Metanephros (tissue), 1 donor: ENCODE data around the gene TAS2R5. TPM values are rescaled to one million over a fixed set of nuclear protein-coding genes. Genes with fewer than 3 reads are reported as not detected.

Experiments used
- total RNA-seq: library from RNA; depleted of rRNA; stranded (reverse); fragments of >200 nt; gene quantifications from one replicate; pipeline ENCODE4 v1.2.3, GENCODE V29; 2014

The TAS2R5 gene, protein sequence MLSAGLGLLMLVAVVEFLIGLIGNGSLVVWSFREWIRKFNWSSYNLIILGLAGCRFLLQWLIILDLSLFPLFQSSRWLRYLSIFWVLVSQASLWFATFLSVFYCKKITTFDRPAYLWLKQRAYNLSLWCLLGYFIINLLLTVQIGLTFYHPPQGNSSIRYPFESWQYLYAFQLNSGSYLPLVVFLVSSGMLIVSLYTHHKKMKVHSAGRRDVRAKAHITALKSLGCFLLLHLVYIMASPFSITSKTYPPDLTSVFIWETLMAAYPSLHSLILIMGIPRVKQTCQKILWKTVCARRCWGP
- 5.3 TPM for total RNA-seq

DNA sequence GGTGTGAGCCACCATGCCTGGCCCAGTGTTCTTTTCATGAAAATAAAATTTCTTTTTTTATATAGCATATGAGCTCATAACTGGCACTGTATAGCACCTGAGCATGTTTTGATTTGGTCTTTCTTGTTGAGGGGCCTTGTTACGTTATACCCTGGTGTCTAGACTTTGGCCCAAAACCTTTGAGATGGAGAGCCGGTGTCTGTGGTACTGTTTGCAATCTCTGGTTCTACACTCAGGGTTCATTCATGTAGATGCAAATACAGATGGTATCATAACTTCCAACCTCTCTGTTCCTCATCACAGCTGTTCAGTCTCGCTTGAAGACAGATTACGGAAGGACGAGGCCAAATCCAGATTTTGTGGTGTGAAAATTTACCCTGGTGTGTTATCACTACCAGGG is at the start of gene TAS2R5:
Gene TAS2R5, plus strand, starts transcription at position 301 of the 400 bp plus-strand sequence. CDS start 145 bp downstream, outside the sequence.

DNA sequence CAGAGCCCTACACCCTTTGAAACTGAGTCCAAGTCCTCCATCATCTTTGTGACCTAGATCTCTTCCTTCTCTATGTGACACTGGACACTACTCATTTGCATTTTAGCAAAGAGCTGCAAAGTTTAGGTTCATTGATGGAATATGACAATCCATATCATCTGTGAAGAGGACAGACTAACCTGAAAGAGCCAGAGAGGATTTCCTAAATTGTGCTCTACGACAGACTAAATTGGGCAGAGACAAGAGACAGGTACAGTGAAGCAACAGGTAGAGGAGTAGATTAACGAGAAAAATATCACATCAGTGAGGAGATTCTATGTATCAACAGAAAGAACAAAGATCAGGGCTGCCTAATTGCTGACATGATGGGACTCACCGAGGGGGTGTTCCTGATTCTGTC is 26.2 kb upstream of the TAS2R5 start, which contains the start of gene TAS2R3:
Gene TAS2R3, plus strand, starts transcription at position 301 of the 400 bp plus-strand sequence. Its CDS starts 62 bp downstream, at position 363.

DNA sequence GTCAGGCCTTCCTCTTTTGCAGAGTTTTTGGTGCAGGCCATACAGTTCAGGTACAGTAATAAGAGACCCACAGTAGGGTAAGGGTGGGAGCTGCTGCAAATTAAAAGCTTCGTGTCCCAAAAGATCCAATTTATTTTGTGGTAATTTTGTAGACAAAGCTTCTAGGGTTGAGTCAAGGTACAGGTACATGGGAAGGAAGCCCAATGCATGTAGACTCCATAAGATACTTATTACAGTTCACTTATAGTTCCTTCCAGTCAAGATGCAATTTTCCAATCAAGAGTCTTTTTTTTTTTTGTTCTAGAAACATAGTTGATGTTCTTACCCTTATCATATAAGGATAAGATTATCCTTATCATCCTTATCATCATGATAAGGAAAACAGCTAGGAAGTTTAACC is 13.6 kb upstream of the TAS2R5 start, which contains the start of gene TAS2R4:
Gene TAS2R4, plus strand, starts transcription at position 301 of the 400 bp plus-strand sequence. CDS start 1,815 bp downstream, outside the sequence.

Other genes starting within 250 kb of the TAS2R5 start
- gene AGK, start 238.8 kb upstream of the TAS2R5 start, total RNA-seq, result 37.1 TPM
- 22.2 TPM for gene DENND11, start 88.1 kb upstream of the TAS2R5 start, total RNA-seq
- 0.23 TPM for gene WEE2, start 81.9 kb upstream of the TAS2R5 start, total RNA-seq
- 68.4 TPM for gene SSBP1, start 51.9 kb upstream of the TAS2R5 start, total RNA-seq
- gene TAS2R3, start 26.1 kb upstream of the TAS2R5 start, total RNA-seq, result 7.1 TPM
- gene TAS2R4, start 13.5 kb upstream of the TAS2R5 start, total RNA-seq, result 4.7 TPM
- not detected for gene PRSS37, start 51.3 kb downstream of the TAS2R5 start, total RNA-seq
- 0.64 TPM for gene OR9A4, start 126.2 kb downstream of the TAS2R5 start, total RNA-seq
- 2.3 TPM for gene CLEC5A, start 156.8 kb downstream of the TAS2R5 start, total RNA-seq
- not detected for gene TAS2R38, start 183.6 kb downstream of the TAS2R5 start, total RNA-seq
- 11.6 TPM for gene MGAM, start 205.7 kb downstream of the TAS2R5 start, total RNA-seq